OCI-LY7 (cell line): Measurements from ENCODE around the gene WDCP.

ENCODE experiments used
- EZH2phosphoT487 ChIP-seq: fragments of 200-600 bp; sonication (generic); IDR thresholded peaks from 2 replicates; pipeline ENCODE4 v1.6.1; 2018; ENCODE audit warnings: low read depth, borderline replicate concordance, mild to moderate bottlenecking, mixed run types, antibody characterized with exemption, low read length, moderate library complexity, mixed read lengths
- TF ChIP-seq, protein P1 (sequence below): fragments of 200-600 bp; sonication (generic); conservative IDR thresholded peaks from 2 replicates; pipeline ENCODE4 v1.5.1; 2014; ENCODE audit warnings: mild to moderate bottlenecking, antibody characterized with exemption, low read length, moderate library complexity, mixed read lengths

GRCh38 chr2:24045511-24046508, 1.4 kb downstream of the WDCP start:
- no peak for TF ChIP-seq EZH2phosphoT487
- TF ChIP-seq, protein P1, sequence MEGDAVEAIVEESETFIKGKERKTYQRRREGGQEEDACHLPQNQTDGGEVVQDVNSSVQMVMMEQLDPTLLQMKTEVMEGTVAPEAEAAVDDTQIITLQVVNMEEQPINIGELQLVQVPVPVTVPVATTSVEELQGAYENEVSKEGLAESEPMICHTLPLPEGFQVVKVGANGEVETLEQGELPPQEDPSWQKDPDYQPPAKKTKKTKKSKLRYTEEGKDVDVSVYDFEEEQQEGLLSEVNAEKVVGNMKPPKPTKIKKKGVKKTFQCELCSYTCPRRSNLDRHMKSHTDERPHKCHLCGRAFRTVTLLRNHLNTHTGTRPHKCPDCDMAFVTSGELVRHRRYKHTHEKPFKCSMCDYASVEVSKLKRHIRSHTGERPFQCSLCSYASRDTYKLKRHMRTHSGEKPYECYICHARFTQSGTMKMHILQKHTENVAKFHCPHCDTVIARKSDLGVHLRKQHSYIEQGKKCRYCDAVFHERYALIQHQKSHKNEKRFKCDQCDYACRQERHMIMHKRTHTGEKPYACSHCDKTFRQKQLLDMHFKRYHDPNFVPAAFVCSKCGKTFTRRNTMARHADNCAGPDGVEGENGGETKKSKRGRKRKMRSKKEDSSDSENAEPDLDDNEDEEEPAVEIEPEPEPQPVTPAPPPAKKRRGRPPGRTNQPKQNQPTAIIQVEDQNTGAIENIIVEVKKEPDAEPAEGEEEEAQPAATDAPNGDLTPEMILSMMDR: no peak
